GM19238 (cell line): Measurements from ENCODE around the gene RNF148.
"Not testable (repeated sequence)": the region's sequence is repeated elsewhere in the genome, so short reads cannot be mapped to it uniquely, and the experiment has no call there.

ENCODE experiments used
- DNase-seq: peaks from one replicate; pipeline ENCODE4 v3.0.0; 2011; ENCODE audit warnings: low spot score; ENCODE audit not compliant: insufficient read length

RNF148 gene

GRCh38 chr7:122691569-122692235, 11.0 kb downstream of the RNF148 start:
- DNase-seq = no peak

DNA sequence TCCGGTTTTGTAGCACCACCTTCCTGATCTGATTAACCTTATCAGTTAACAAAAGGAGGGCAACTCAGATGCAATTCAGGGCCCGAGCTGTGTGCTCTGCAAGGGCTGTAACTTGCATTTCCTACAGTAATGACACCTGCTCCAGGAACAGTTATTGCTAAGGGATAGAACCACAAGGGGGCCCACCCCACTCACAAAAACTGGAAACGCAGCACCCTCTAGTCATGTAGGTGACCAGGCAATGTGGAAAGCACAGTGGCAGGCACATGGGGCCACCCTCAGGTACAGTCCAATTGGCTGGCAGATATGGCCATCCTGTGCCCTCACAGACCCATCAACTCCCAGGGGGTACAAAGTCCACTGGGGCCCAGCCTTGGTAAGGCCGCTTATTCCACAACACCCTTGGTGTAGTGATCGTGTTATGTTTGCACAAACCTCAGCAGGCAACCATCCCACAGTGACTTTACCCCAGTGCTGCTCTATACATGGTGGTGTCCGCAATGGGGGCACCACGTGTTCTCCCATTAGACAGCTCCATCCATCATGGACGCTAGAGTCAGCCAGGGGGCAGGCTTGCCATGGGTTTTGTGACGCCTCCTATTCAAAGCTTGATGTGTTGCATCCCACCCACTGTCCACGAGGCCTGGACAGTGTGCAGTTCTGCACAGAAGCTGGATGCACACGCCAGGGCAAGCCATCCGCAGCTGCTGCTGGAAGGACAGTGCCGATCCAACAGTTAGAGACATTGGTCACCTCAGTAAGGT, 13.2 kb downstream of the RNF148 start:
- DNase-seq = no peak

GRCh38 chr7:122688400-122688998, 14.2 kb downstream of the RNF148 start:
- DNase-seq = no peak

DNA sequence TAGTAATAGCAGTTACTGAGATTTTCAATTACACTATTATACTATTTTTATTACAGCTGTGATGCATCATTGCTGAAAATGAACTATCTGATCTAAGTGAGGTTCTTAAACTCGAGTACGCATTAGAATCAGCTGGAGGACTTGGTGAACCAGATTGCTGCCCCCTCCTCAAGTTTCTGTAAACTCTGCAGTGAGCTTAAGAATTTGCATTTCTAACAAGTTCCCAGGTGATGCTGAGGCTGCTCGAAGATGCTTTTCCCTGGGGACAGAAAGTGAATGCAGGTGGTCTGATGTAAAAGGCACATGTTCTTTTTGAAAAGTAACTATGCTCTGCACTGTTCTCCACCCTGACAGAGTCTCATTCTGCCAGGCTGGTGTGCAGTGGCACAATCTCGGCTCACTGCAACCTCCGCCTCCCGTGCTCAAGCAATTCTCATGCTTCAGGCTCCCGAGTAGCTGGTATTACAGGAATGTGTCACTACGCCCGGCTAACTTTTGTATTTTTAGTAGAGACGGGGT, 16.3 kb downstream of the RNF148 start:
- DNase-seq = no peak

DNA sequence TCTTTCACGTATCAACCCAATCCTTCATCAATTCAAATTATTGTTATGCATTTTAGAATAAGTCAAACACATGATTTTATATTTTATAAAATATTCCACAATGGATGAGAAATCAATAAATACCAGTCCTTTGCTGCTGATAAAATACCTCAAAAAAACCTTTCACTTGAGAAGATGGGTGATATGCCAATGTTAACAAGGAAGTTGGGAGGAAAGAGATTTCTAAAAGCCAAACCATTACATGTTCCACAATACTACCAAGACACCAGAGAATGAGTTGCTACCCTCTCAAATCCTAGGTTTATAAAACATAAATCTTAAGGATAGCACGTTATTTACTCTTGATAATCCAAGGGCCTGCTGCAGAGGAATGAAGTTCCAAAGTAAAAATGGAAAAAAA, 18.2 kb downstream of the RNF148 start:
- no peak for DNase-seq

DNA sequence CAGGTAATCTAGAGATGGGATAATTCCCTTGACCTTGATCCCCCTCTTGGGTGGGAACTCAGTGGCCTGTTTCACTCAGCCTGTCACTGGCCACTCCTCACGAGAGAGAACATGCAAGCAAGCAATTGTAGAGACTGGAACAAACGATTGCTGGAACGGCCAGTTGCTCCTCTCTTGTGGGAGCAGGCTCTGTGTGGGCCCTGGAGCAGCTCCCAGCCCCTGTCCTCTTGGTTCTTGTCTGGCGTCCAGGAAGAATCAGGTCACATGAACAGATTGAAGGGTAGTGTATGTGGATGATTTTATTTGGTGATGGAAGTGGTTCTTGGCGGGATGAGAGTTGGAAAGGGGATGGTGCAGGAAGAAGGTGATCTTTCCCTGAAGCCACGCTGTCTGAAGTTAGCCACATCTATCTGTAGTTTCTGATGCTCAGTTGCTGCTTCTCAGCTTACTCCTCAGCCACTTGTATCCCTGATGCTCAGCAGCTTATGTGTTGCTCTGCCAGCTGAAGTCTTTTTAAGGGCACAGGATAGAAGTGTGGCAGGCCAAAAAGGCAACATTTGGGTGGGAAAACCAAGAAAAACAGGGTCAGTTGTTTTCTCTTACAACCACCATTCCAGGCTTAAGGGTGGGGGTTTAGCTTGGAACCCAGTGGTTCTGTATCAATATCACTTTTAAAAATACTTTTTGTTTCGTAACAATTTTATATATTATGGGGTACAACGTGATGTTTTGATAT, 19.7 kb downstream of the RNF148 start:
- DNase-seq = no peak

- DNase-seq = not testable (repeated sequence)
Measured at GRCh38 chr7:122681186-122681585, 21.5 kb downstream of the RNF148 start.

GRCh38 chr7:122679813-122680212, 22.9 kb downstream of the RNF148 start:
- DNase-seq = no peak

GRCh38 chr7:122679269-122679709, 23.4 kb downstream of the RNF148 start:
- DNase-seq = not testable (repeated sequence)

DNA sequence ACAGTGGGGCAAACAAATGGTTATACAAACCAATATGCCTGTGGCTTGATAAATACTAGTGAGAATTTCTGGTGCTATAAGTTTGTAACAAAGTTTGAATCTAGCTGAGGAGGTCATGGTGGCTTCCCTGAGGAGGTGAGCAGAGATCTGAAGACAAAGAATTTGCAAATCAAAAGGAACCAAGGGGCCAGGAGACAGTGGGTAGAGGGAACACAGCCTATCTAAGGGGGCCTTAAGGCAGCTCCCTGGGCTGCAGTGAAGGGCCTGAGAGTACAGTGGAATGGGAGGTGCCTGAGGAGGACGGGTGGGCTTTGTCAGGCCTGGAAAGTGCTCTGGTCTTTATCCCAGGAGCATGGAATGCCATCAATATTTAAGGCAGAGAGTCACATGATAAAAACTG, 25.6 kb downstream of the RNF148 start:
- DNase-seq = no peak

GRCh38 chr7:122676466-122676865, 26.3 kb downstream of the RNF148 start:
- no peak for DNase-seq

GRCh38 chr7:122675621-122676020, 27.1 kb downstream of the RNF148 start:
- DNase-seq = no peak

DNA sequence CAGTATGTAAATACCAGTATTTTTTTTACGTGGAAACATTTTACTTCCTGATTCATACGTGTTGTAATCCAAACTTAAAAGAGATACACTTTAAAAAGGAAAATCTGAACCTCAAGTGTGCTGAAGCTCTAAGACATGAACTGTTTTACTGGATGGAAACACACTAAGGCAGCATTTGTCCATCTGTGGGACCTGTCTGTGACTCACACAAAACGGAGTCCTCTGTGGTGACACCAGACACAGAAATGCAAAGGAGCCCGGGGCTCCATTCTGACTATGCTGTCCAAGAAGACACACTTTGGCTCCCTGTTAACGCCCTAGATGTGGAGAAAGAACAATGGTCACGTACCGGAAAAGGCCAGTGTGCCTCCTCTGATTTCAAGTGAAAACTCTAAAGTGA, 27.7 kb downstream of the RNF148 start:
- no peak for DNase-seq

DNA sequence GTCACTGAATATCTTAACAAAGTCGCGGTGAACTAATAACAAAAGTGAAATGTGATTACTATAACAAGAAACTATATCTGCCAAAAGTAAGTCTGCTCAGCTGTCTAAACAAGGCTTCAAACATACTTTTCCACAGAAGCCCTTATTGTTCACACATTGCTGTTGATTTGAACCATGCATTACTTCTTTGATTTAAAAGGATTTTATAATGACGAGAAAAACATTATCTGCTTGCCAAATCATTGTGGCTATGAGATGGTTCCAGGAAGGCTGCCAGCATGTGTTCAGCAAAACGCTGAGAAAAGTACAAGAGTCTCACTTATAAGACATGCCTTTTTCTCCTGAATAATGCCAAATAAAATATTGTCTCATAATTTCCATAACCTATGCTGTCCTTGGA, 28.2 kb downstream of the RNF148 start:
- no peak for DNase-seq

GRCh38 chr7:122673951-122674350, 28.8 kb downstream of the RNF148 start:
- no peak for DNase-seq

DNA sequence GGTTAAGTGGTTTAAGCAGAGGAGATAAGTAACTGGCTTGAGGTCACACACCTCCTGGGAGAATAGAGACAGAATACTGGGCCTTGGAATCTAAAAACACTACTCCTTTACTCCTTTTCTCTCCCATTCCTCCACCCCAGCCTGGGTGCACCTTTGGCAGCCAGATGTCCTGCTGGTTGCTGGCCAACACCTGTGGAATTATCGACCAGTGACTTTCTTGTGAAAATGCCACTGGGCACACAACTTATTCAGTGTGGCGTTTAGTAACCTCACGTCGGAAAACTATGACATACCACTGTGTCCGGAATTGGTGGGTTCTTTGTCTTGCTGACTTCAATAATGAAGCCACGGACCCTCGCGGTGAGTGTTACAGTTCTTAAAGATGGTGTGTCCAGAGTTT, 30.2 kb downstream of the RNF148 start:
- DNase-seq = no peak

DNA sequence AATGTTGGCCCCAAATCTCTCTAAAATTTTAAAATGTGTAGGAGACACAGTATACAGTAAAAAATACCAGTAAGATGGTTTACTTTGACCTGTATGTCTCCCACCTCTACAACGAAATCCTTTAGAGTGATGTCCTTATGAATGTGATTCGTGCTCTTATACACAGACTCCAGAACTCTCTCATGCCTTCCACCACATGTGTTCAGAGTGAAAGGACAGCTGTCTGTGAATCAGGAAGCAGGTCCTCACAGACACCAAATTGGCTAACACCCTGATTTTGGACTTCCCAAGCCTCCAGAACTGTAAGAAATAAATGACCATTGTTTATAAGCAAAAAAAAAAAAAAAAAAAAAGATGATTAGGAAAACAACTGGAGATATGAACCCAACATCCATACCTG, 39.0 kb downstream of the RNF148 start:
- no peak for DNase-seq

DNA sequence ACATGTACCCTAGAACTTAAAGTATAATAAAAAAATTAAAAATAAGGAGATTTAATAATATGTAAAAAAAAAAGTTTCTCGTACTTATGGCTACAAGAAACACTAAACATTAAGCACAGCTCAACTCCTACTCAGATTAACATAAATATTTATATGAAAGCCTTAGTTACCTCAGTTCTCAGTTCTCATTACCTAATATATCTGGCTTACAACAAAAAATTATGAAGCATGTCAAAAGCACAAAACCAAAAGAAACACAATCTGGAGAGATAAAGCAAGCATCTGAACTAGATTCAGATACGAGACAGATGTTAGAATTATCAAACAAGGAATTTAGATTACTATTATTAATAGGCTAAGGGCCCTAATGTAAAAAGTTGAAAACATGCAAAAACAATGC, 43.9 kb downstream of the RNF148 start:
- DNase-seq = no peak

DNA sequence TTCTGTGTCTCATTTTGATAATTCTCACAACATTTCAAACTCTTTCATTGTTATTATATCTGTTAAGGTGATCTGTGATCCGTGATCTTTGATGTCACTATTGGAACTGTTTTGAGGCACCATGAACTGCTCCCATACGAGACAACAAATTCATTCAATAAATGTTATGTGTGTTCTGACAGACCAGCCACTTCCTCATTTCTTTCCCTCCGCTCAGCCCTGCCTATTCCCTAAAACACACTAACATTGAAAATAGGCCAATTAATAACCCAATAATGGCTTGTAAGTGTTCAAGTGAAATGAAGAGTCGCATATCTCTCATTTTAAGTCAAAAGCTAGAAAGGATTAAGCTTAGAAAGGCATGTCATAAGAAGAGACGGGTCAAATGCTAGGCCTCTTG, 49.0 kb downstream of the RNF148 start:
- no peak for DNase-seq

GRCh38 chr7:122652876-122653275, 49.8 kb downstream of the RNF148 start:
- DNase-seq = no peak
